Epithelial cell of esophagus (primary cell): ENCODE measurements around the gene STEAP2.
A peak's percentile ranks its signal among the peaks of the same experiment; 100 is the strongest.

Experiments
- DNase-seq: peaks from one replicate; pipeline ENCODE4 v3.0.0; 2010; ENCODE audit warnings: low read depth
- H3K4me3 ChIP-seq: 2 replicates; pipeline ENCODE4 v1.5.1; 2011; ENCODE audit warnings: mild to moderate bottlenecking, low read length, control low read depth
- TF ChIP-seq, protein P1 (sequence below): IDR thresholded peaks from 2 replicates; pipeline ENCODE4 v1.5.1; 2011; ENCODE audit warnings: low read depth, mild to moderate bottlenecking, low read length, control low read depth, inconsistent platforms; ENCODE audit not compliant: insufficient read depth; ENCODE audit errors: missing control alignments

STEAP2 gene

DNA sequence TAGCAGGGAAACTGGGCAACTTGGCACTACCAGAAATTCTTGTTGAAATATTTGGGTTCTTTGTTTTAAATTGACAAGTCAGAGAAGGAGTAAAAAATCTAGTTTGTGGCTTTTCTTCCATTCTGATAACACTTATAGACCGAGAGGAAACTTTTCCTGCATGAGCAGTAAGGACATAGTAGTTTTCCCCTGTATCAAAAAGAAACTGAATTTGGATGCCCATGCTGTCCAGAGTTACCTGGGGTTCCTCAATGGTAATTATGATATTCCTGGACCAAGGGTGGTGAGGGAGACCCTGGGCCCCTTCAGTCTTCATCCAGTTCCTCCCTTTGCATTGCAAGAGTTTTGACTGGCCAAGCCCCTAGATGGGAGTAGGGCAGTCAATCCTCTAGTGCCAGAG lies 19.9 kb upstream of the STEAP2 start:
- TF ChIP-seq, protein P1, sequence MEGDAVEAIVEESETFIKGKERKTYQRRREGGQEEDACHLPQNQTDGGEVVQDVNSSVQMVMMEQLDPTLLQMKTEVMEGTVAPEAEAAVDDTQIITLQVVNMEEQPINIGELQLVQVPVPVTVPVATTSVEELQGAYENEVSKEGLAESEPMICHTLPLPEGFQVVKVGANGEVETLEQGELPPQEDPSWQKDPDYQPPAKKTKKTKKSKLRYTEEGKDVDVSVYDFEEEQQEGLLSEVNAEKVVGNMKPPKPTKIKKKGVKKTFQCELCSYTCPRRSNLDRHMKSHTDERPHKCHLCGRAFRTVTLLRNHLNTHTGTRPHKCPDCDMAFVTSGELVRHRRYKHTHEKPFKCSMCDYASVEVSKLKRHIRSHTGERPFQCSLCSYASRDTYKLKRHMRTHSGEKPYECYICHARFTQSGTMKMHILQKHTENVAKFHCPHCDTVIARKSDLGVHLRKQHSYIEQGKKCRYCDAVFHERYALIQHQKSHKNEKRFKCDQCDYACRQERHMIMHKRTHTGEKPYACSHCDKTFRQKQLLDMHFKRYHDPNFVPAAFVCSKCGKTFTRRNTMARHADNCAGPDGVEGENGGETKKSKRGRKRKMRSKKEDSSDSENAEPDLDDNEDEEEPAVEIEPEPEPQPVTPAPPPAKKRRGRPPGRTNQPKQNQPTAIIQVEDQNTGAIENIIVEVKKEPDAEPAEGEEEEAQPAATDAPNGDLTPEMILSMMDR: no peak
- no peak for DNase-seq
- H3K4me3 ChIP-seq: no peak overlapping the region

DNA sequence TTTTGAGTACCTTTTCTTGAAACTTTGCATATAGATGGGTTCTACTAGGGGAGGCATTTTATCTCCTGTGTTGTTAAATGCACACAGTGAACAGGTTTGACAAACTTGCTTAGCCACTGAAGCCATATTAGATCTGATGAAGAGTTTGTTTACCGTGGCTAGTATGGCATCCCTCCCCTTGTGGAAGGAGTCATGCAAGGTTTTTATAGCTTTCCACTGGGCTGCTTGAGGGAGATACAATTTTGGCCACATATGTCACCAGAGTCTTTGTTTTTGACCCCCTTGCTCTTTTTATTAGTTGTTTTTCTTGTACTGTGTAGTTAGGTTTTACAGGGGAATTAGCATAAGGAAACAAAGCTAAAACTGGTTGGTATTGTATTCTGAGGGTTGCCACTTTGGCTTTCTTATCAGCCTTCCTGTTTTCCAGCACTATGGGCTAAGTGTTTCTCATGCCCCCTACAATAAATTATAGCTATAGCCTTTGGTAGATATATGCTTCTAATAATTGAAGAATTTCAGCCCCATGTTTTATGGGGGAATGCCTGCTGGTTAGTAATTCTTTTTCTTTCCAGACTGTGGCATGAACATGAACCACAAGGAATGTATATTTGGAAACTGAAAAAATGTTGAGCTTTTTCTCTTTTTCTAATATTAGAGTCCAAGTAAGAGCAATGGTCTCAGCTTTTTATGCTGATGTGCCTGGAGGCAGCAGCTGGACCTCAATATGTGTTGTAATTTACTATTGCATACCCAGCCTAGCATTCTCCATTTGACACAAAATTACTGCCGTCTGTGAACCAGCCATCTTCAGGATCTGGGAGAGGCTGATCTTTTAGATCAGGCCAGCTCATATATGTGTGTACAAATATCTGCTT lies 18.4 kb upstream of the STEAP2 start:
- DNase-seq: no peak
- no peak overlapping the region for H3K4me3 ChIP-seq
- TF ChIP-seq, protein P1: no peak

DNA sequence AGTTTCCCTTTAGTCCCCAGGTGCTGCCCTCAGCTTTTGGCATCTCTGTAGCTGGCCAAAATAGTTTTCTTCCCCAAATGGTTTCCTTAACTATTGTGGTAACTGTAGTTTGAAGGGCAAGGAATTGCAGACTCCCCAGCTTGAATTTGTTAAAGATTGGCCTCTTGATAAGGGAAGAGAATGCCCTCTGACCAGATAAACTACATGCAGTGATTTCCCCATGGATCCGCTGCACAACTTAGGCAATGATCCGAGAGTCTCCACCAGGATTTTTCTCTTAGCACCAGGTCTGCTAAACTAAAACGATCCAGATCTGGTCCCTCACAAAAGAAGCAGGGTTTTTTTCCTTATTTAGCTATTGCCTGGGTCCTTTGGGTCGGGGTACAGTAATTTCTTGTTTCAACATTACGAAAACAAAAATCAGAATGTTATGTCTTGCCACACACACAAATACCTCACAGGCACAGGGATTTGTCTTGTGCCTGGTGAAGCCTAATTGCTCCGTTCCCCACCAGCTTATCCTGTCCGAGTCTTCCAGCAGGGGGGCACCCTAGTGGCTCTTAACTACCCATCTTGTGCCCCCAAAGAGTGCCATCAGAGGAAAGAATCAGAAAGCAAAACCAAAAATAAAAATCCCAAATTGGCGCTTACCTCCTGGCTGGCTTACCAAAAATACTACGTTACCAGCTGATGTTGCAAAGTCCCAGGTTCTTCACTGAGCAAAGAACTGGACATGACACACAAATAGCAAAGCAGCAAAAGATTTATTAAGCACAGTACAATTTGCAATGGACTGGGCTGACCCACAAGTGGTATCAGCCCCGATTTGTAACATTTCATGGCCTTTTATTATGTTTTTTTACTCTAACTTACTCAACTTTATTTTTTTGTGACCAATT lies 16.4 kb upstream of the STEAP2 start:
- no peak for DNase-seq
- TF ChIP-seq, protein P1: no peak

DNA sequence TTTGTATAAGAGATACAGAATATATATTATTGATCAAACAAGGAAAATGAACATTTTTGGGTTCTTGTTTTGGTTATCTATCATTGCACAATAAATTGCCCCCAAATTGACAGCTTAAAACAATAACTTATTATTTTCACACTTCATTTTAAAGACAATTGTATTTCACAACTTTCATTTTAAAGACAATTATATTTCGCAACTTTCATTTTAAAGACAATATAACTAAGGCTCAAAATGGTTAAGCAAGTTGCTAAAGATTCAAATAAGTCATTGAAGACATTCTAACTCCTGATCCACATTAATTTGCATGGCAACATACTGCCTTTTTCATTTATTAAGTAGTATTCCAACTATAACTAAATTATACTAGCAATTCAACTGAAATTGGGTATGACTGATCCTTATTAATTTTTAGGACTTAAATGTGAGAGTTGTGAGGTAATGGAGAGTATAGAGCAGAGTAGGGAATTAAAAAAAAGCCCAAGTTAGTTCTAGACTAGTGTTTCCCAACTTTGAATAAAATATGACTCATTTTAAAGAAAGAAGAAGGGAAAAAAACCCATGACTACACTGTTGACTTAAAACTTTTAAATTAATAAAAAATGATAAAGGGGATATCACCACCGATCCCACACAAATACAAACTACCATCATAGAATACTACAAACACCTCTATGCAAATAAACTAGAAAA lies 9.9 kb upstream of the STEAP2 start:
- H3K4me3 ChIP-seq: no peak overlapping the region
- TF ChIP-seq, protein P1: no peak
- no peak for DNase-seq

More for the DNA sequence above, 16.4 kb upstream of the STEAP2 start:
- no peak overlapping the region for H3K4me3 ChIP-seq

DNA sequence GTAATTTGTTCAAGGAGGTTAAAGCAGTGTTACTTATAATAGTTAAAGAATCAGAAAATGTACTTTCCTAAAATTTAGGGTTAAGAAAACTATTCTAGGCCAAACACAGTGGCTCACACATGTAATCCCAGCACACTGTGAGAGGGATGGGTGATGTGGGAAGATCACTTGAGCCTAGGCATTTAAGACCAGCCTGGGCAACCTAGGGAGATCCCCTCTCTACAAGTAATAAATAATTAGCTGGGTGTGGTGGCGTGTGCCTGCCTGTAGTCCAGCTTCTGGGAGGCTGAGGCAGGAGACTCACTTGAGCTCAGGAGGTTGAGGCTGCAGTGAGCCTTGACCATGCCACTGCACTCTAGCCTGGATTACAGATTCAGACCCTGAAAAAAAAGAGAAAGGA lies 3.6 kb upstream of the STEAP2 start:
- TF ChIP-seq, protein P1: no peak
- no peak overlapping the region for H3K4me3 ChIP-seq
- no peak for DNase-seq

DNA sequence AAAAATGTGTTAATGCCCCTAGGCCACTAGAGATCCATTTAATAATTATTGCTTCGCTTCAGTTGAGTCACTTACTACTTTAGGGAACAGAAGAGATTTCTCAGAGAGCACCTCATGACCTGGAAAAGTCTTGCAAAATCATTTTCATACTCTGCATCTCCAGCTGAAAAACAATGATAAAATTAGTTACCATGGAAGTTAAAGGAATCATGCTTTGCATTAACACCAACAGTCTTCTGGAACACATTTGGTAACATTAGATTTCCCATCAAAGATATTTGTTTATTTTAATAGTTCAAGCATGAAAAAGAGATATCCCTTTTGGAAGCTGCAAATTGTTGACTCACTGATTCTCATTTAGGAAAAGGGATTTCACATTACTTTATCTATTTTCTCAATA lies 1.8 kb upstream of the STEAP2 start:
- TF ChIP-seq, protein P1: no peak
- peak; percentile 50 for DNase-seq
- H3K4me3 ChIP-seq: no peak overlapping the region
